Breast epithelium (tissue), 4 donors: ENCODE measurements around the gene NSD2. TPM values are rescaled to one million over a fixed set of nuclear protein-coding genes. Genes with fewer than 3 reads are reported as not detected.

Source experiments
- DNase-seq, 2 donors: peaks; one replicate each; pipeline ENCODE4 v3.0.0-alpha.2; 2019; ENCODE audit warnings: low spot score in 2 of 2
- H3K27ac ChIP-seq, 2 donors: fragments of 200-600 bp; sonication (generic) in 1 of 2; one replicate each; pipeline ENCODE4 v1.5.1; 2016 to 2019; ENCODE audit warnings: mild to moderate bottlenecking in 1 of 2
- H3K27me3 ChIP-seq, 2 donors: fragments of 200-600 bp; sonication (generic) in 1 of 2; one replicate each; pipeline versions ENCODE4 v1.5.1 to v1.6.0; 2017 to 2019; ENCODE audit warnings: control low read depth in 1 of 2, mild to moderate bottlenecking in 1 of 2
- H3K36me3 ChIP-seq: fragments of 200-600 bp; one replicate; pipeline ENCODE4 v1.5.1; 2019
- H3K4me1 ChIP-seq, 2 donors: fragments of 200-600 bp; sonication (generic); one replicate each; pipeline ENCODE4 v1.5.1; 2016 to 2019; ENCODE audit warnings: control low read depth in 1 of 2
- H3K4me3 ChIP-seq, 3 donors: fragments of 200-600 bp; sonication (generic); 1 replicate in 2 of 3; 2 replicates in 1 of 3; pipeline ENCODE4 v1.5.1; 2016 to 2019; ENCODE audit warnings: mild to moderate bottlenecking in 3 of 3, moderate library complexity in 2 of 3
- H3K9me3 ChIP-seq, 2 donors: fragments of 200-600 bp; sonication (generic) in 1 of 2; one replicate each; pipeline ENCODE4 v1.5.1; 2016 to 2019; ENCODE audit warnings: control low read depth in 1 of 2
- CTCF ChIP-seq, 3 donors: fragments of 450-650 bp; IDR thresholded peaks; one replicate each; pipeline ENCODE4 v1.5.1; 2016 to 2017; ENCODE audit warnings: antibody characterized with exemption in 3 of 3, mild to moderate bottlenecking in 3 of 3, moderate library complexity in 3 of 3
- POLR2A ChIP-seq: fragments of 450-650 bp; IDR thresholded peaks from one replicate; pipeline ENCODE4 v1.6.1; 2016; ENCODE audit warnings: antibody characterized with exemption, mild to moderate bottlenecking, moderate library complexity
- POLR2AphosphoS5 ChIP-seq, 3 donors: sonication (generic); formaldehyde crosslinking; IDR thresholded peaks; one replicate each; pipeline ENCODE4 v1.6.1; 2017; ENCODE audit warnings: antibody characterized with exemption in 3 of 3
- intact Hi-C: fragments of 100-400 bp; cut with DNase I; formaldehyde crosslinking; loops from one replicate; pipeline ENCODE4 v1.15.1; 2023; ENCODE audit warnings: low total_unique reads
- total RNA-seq, 3 donors: library from RNA; depleted of rRNA; stranded (reverse); fragments of >200 nt; gene quantifications; one replicate each; pipeline ENCODE4 v1.1.0, GENCODE V29; 2016

NSD2 gene
- total RNA-seq, 3 donors from 2014 or later: 24.6 to 36.7 (median 30.8) TPM

GRCh38 chr4:1873776-1874175 lies 2.6 kb downstream of the NSD2 start:
- DNase-seq: no peak
- intact Hi-C loops: no loop called here
- Histone ChIP-seq H3K9me3 (no peaks in the 10 kb centered on the region), H3K4me1 (no peaks in the 10 kb centered on the region), H3K4me3 (no peak overlapping the region), H3K27ac (no peak overlapping the region), H3K36me3 (no peaks in the 10 kb centered on the region), H3K27me3 (no peaks in the 10 kb centered on the region)
- no peak for TF ChIP-seq CTCF (IDR thresholded peaks at IDR 0.05)
- TF ChIP-seq POLR2A: no peak
- no peak for TF ChIP-seq POLR2AphosphoS5 (IDR thresholded peaks at IDR 0.05)

GRCh38 chr4:1874201-1874600 lies 3.0 kb downstream of the NSD2 start:
- no peaks in the 10 kb centered on the region for H3K36me3 ChIP-seq
- intact Hi-C loops: no loop called here
- H3K4me3 ChIP-seq: no peak overlapping the region
- no peaks in the 10 kb centered on the region for H3K9me3 ChIP-seq
- no peaks in the 10 kb centered on the region for H3K27me3 ChIP-seq
- DNase-seq: no peak
- H3K4me1 ChIP-seq: no peaks in the 10 kb centered on the region
- no peak overlapping the region for H3K27ac ChIP-seq
- no peak for TF ChIP-seq CTCF (IDR thresholded peaks at IDR 0.05)
- TF ChIP-seq POLR2A: no peak
- TF ChIP-seq POLR2AphosphoS5 (IDR thresholded peaks at IDR 0.05): no peak

- H3K4me1 ChIP-seq: no peaks in the 10 kb centered on the region
- DNase-seq: no peak
Measured at GRCh38 chr4:1879485-1879884, 8.3 kb downstream of the NSD2 start.

GRCh38 chr4:1880332-1880731 lies 9.1 kb downstream of the NSD2 start:
- H3K27me3 ChIP-seq: no peaks in the 10 kb centered on the region
- H3K36me3 ChIP-seq: no peaks in the 10 kb centered on the region
- H3K4me1 ChIP-seq: no peaks in the 10 kb centered on the region
- no peak for DNase-seq
- H3K27ac ChIP-seq: no peak overlapping the region
- TF ChIP-seq POLR2AphosphoS5 (IDR thresholded peaks at IDR 0.05): no peak
- no peak for TF ChIP-seq POLR2A
- no peak for TF ChIP-seq CTCF (IDR thresholded peaks at IDR 0.05)
- no peak overlapping the region for H3K4me3 ChIP-seq
- intact Hi-C loops: no loop called here
- no peaks in the 10 kb centered on the region for H3K9me3 ChIP-seq

More at GRCh38 chr4:1879485-1879884, 8.3 kb downstream of the NSD2 start:
- Histone ChIP-seq H3K27me3 (no peaks in the 10 kb centered on the region), H3K4me3 (no peak overlapping the region), H3K27ac (no peak overlapping the region), H3K36me3 (no peaks in the 10 kb centered on the region), H3K9me3 (no peaks in the 10 kb centered on the region)
- intact Hi-C loops: no loop called here
- TF ChIP-seq POLR2A (no peak), CTCF (IDR thresholded peaks at IDR 0.05) (no peak), POLR2AphosphoS5 (IDR thresholded peaks at IDR 0.05) (no peak)

GRCh38 chr4:1882850-1883271 lies 11.7 kb downstream of the NSD2 start:
- Histone ChIP-seq H3K4me1 (no peaks in the 10 kb centered on the region), H3K9me3 (no peaks in the 10 kb centered on the region), H3K4me3 (no peak overlapping the region), H3K27ac (no peak overlapping the region), H3K36me3 (no peaks in the 10 kb centered on the region), H3K27me3 (no peaks in the 10 kb centered on the region)
- TF ChIP-seq CTCF (IDR thresholded peaks at IDR 0.05) (no peak), POLR2A (no peak), POLR2AphosphoS5 (IDR thresholded peaks at IDR 0.05) (no peak)
- intact Hi-C loops: no loop called here
- DNase-seq: no peak
